ENCODE data around the gene NUDT4B. TPM values are rescaled to one million over a fixed set of nuclear protein-coding genes. Genes with fewer than 3 reads are reported as not detected.
"Not testable (repeated sequence)": the region's sequence is repeated elsewhere in the genome, so short reads cannot be mapped to it uniquely, and the experiment has no call there.

The NUDT4B gene
- total RNA-seq, 2 donors from 2014 or later: 1.3 TPM; not detected in 1

DNA sequence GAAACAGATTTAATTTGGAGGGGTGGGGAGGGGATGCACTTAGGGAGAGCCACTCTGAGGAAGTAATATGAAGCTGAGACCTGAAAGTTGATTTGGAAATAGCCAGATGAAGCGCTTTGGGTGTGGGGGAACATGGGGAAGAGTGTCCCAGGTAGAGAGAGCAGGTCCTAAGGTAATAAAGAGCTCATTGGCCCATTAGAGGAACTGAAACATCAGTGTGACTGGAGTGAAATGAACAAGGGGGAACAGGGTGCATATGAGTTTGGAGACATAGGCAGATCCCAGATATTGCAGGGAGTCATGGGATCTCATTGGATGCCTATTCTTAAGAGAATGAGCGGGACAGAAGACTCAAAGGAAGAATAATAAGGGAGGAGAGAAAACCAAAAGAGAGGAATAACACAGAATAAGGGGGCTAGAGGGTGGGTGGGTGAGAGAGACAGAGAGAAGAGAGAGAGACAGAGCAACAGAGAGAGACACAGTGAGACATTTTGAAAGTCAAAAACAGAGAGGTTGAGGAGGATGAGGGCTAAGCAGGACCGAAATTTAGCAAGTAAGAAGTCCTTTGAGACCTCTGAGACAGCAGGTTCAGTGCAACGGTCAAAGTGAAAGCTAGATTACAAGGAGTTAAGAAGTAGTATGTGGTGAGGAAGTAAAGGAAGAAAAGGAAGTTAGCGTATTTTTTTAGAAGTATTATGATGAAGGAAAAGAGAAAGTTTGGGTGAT, 14.8 kb upstream of the NUDT4B start:
- DNase-seq: not testable (repeated sequence)

DNA sequence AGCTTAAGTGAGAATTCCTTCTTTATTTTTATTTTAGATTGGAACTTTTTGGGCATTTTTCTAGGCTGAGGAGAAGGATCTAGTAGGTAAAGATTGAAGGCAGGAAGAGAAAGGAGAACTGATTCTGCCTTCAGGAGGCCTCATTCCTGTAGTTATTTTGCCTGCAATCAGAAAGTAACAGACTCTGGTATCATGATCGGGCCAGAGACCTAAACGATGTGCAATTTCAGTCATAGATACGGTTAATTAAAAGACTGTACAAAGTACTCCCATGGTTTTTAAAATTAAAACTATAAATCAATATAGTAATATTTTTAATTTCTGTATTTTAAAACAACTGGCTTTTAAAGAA, 14.3 kb upstream of the NUDT4B start:
- ATAC-seq; DNase-seq; intact Hi-C loops (cut with DNase I, micrococcal nuclease): not testable (repeated sequence)

More for the DNA sequence above, 14.8 kb upstream of the NUDT4B start:
- ATAC-seq: peak; percentile 49
- intact Hi-C loops (cut with DNase I, micrococcal nuclease): not testable (repeated sequence)

DNA sequence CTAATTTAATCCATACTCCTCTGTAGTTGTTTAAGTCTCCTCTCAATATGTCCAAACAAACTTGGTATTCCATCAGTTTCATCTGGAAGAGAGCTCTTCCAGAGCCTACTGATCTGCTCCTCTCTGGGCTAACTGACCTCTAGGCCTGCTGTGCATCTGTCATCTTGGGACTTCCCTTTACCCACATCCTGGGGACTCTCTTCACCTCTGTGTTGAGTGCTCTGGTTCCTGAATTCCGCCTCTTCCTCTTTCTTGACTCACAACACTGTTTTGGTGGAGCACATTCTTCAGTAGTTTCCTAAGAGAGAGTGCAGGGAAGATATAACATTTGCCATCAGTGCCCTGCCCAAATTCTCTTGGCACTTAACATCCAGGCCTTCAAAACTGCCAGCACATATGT, 13.0 kb upstream of the NUDT4B start:
- intact Hi-C loops (cut with DNase I, micrococcal nuclease); DNase-seq: not testable (repeated sequence)
- ATAC-seq: peak; percentile 17

DNA sequence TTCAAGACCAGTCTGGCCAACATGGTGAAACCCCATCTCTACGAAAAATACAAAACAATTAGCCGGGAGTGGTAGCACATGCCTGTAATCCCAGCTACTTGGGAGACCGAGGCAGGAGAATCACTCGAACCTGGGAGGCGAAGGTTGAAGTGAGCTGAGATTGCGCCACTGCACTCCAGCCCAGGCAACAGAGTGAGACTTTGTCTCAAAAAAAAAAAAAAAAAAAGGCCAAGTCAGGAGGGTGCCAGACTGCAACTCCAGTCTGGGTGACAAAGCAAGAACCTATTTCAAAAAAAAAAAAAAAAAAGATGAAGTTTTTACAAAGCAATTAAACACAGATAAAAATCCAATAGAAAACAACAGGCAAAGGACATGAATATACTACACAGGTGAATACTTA, 9.9 kb upstream of the NUDT4B start:
- ATAC-seq; DNase-seq; intact Hi-C loops (cut with DNase I, micrococcal nuclease): not testable (repeated sequence)

DNA sequence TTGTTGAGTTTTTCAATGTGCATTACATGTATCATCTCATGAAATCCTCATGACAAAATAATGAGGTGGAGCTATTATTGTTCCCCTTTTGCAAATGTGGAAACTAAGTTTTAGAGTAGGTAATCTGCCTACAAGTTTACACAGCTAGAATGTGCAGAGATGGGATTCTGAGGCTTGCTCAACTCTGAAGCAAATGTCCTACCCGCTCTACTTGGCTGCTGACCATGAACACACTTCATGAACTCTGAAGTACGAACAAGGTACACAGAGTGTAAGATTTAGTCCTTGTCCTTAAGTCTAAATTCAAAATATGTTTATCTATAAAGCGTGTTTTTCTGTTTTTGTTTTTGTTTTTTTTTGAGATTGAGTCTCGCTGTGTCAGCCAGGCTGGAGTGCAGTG, 5.4 kb upstream of the NUDT4B start:
- ATAC-seq; DNase-seq; intact Hi-C loops (cut with DNase I, micrococcal nuclease): not testable (repeated sequence)

DNA sequence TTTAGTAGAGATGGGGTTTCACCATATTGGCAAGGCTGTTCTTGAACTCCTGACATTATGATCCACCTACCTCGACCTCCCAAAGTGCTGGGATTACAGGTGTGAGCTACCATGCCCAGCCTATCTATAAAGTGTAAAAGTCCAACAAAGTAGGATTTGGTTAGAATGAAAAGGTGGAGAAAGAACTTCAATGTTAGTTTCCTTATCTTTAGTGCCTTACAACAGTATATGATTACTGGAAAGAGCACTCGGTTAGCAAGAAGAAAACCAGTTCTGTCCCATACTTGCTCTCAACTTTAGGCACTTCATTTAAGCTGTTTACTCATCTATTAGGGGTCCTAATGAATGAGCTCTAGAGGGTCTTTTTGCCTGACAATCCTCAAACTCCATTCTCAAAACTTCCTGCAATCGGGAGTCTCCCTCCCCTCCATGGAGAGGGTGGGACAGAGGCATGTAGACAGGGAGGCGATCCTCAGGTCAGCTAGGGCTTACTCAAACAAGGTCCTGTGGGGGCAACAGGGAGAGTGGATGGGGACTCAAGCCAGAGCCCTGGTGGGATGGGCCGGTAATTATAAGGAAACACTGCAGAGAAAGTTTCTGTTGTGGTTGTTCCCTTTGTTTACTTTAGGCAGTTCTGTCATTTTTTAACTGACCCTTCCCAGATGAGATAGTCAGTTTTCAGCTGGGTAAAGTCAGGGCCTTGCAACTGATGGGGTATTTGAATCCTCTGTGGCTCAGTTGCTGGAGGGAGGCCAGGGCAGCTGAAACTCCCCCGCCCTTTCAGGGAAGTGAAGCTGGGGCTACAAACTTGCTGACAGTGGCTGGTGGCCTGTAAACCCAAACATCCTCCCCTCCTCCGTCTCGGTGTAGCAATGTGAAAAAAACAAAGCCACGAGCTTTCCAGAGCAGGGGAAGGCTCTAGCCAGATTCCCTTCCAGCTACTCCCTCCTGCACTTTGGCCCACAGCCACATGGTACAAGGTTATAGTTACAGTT, 4.6 kb upstream of the NUDT4B start:
- peak; percentile 70 for ATAC-seq
- intact Hi-C loops (cut with DNase I, micrococcal nuclease); DNase-seq: not testable (repeated sequence)

DNA sequence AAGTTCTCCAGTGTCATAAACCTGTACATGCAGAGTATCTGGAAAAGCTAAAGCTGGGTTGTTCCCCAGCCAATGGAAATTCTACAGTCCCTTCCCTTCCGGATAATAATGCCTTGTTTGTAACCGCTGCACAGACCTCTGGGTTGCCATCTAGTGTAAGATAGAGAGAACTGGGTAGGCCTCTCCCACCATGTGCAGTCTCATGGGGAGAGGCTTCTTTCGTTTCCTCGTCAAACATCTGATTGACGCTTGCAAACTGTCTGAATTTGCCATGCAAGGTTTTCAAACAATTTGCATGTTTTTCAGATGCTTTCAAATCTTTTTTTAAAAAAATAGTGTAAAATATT, 734 bp downstream of the NUDT4B start:
- DNase-seq; intact Hi-C loops (cut with DNase I, micrococcal nuclease): not testable (repeated sequence)
- ATAC-seq: peak; percentile 89

DNA sequence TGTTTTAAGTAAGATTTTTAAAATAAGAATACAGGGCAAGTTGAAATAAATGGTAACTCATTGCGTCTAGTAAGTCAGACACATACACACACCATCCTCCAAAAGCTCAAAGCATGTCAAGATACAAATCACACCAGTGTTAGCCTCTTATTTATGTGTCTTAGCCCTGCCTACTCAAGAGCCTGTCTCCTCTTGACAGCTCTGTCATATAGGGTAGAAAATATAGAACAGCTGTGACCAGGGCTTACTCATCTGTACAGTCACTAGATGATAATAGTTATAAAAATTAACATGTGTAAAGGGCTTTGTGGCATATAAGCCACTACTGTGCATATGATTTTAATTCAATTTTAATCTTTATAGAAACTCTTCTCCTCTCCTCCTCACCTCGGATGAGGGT, 7.7 kb downstream of the NUDT4B start:
- intact Hi-C loops (cut with DNase I, micrococcal nuclease); ATAC-seq: not testable (repeated sequence)

DNA sequence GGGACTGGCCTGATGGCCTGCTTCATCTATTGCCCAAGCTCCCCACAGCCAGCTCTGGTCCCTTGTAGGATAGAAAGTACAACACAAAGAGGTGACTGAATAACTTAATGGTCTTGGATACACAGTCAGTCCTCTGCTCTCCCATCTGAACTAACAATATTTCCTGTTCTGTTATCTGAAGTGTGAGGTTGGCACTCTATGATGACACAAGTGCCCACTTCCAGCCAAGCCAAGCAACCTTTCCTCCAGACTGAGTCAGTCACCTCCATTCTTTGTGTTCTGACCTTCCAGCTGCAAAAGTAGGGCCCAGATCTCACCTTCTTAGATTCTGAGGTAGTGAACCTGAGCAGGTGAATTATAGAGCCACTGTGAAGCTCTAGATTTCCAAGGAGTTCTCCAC, 8.9 kb downstream of the NUDT4B start:
- DNase-seq; ATAC-seq; intact Hi-C loops (cut with DNase I, micrococcal nuclease): not testable (repeated sequence)

More for the DNA sequence above, 7.7 kb downstream of the NUDT4B start:
- not testable (repeated sequence) for DNase-seq

DNA sequence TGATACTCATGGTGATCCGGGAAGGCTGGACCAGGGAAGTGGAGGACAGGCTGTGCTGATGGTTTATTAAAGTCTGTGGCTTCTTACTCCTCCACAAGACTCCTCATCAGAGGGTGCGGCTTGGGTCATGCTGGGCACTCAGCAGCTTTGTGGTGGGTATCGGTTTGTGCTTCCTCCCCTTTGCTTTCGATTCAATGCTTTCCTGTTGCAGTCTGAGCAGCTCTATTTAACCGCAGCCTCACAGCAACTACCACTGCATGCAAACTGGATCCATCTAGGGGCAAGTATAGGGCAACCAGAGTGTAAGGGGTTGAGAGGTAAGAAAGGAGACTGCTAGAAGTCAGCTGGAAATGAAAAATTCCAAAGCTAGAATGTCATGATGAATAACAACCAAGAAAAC, 9.8 kb downstream of the NUDT4B start:
- ATAC-seq: peak; percentile 38
- DNase-seq; intact Hi-C loops (cut with DNase I, micrococcal nuclease): not testable (repeated sequence)

DNA sequence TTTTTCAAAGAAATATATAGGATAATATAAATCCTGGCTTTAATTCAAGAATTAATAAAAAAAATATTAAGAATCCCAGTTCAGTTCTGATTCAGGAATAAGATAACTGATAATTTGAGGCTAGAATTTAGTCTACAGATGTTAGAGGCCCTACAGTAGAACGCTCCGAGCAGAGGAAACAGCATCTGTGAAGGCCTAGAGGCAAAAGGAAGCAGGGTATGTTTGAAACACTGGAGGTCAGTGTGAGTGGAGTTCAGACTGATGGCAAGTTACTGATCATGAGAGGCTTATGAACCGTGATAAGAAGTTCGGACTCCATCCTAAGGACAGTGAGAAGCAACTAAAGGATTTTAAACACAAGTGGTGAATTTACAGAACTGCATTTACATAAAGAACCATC, 10.4 kb downstream of the NUDT4B start:
- intact Hi-C loops (cut with DNase I, micrococcal nuclease); ATAC-seq; DNase-seq: not testable (repeated sequence)

DNA sequence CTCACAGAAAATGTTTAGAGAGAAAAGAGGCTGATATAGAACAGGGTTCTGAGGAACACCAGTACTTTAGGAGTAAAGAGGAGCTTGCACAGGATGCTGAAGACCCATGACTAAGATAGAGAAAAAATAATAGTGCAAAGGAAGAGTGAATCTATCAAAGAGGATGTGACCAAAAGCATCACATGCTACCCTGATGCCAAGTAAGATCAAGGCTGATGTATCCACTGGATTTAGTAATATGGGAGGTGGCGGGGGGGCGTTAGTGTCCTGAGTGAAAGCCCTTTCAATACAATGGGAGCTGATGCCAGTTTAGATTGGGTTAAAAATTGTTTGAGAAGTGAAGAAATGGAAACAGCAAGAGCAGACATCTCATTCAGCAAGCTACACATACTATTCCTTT, 11.2 kb downstream of the NUDT4B start:
- intact Hi-C loops (cut with DNase I, micrococcal nuclease); ATAC-seq; DNase-seq: not testable (repeated sequence)

DNA sequence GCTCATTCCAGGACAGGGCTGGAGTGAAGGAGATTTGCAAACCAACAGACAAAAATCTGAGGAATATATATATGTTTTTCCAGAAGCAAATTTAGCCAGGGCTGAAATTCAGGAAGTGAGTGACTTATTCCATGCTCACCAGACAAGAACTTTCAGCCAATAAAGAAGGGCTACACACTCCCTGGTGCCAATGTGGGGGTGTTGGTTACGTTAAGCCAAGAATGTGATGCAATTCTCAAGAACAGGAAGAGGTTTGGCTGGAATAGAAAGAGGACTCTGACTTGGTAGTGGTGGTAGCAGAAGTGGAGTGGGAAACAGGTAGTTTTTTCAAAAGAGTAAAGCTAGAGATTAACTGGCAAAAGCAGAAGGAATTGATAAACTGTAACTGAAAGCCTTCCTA, 11.6 kb downstream of the NUDT4B start:
- DNase-seq; intact Hi-C loops (cut with DNase I, micrococcal nuclease): not testable (repeated sequence)
- ATAC-seq: peak; percentile 79

DNA sequence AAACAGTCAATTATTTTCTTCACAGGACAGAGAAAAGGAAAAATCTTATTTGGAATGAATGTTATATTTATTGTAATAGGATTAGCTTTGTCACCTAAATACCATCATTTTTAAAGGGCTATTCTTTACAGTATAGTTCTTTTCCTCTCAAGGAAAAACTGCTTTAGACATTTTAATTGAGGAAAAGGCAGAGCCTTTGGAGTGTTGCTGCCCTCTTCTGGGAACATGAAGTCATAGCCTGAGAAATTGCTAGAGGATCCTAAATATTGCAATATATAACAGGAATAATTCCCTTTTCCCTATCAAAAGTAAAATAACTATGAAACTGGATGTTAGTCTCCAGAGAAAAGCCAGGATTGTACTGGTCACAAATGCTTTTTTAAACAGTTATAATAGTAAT, 12.8 kb downstream of the NUDT4B start:
- DNase-seq; intact Hi-C loops (cut with DNase I, micrococcal nuclease): not testable (repeated sequence)
- ATAC-seq: peak; percentile 83

DNA sequence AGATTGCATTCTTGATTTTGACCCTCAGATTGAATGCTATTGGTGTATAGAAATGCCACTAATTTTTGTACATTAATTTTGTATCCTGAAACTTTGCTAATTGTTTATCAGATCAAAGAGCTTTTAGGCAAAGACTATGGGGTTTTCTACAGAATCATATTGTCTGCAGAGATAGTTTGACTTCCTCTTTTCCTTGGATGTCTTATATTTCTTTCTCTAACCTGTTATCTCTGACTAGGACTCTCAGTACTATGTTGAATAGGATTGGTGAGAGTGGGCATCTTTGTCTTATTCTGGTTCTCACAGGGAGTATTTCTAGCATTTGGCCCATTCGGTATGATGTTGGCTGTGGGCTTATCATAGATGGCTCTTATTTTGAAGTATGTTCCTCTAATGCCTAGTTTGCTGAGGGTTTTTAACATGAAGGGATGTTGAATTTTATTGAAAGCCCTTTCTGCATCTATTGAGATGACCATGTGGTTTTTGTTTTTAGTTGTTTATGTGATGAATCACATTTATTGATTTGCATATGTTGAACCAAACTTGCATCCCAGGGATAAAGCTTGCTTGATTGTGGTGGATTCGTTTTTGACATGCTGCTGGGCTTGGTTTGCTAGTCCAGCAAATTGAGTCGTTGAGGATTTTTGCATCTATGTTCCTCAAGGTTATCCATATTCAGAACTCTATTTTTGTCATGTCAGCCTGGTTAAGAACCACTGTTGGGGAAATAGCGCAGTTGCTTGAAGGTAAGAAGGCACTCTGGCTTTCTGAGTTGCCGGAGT, 16.9 kb downstream of the NUDT4B start:
- DNase-seq; intact Hi-C loops (cut with DNase I, micrococcal nuclease); ATAC-seq: not testable (repeated sequence)

DNA sequence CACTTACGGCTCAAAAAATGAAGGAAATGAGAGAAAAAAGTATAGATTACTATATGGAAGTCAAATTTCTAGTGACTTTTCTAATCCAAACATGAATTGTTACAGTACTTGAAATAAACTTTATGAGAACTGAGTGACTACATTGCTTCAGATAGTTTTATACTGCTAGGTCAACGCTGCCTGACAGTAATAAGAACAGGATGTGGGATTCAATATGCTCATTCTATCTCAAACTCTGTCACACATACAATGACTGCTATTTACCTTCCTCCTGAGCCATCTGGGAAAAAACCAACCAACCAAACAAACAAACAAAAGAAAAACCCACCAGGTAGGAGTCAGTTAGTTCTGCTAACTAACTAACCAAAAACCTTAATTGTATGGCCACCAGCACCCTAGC, 20.0 kb downstream of the NUDT4B start:
- ATAC-seq; intact Hi-C loops (cut with DNase I, micrococcal nuclease); DNase-seq: not testable (repeated sequence)

DNA sequence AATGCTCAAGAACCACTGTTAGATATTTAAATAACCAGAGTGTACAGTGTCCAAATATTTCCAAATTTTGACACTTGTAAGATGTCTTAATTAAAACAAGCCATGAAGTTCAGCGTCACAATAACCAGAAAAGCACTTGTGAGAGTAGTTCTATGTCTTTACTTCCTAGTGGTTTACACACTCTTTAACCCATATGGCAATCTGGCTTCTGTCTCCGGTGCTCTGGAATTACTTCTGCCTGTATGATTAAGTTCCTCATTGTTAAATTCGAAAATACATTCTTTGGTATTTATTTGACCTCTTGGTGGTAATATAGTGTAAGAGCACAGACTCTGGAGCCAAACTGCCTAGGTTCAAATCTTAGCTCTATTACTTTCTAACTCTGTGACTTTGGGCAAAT, 20.9 kb downstream of the NUDT4B start:
- ATAC-seq; intact Hi-C loops (cut with DNase I, micrococcal nuclease); DNase-seq: not testable (repeated sequence)

DNA sequence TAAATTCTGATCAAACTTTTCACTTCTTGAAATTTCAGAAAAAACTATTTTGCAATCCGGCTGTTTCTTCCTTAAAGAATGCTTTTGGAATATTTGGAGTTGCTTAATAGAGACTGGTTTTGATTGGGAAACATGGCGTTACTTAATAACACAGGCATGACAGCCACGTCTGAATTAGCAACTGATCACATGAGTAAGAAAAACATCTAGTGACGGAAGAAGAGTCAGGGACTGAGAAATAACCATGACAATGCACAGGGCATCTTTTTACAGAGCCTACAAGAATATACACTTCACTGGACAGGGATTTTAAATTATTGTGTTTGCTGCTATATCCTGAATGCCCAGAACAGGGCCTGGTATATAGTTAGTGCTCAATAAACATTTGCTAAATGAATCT, 25.1 kb downstream of the NUDT4B start:
- DNase-seq; ATAC-seq; intact Hi-C loops (cut with DNase I, micrococcal nuclease): not testable (repeated sequence)

DNA sequence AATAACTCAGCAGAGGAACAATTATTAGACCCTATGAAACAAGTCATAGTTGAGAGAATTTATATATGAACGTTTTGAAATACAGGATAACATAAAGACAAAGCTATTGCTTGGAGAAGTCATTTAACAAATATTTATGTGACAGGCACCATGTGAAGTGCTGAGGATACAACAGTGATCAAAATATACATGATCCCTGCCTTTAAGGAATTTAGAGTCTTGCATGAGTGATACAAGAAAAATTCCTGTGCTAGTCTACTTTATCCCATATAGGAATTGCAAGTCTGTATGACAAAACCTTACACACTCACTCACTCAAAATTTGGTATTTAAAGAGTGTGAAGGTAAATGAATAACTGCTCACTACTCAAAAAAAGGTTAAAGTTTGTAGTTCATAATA, 25.5 kb downstream of the NUDT4B start:
- DNase-seq; intact Hi-C loops (cut with DNase I, micrococcal nuclease); ATAC-seq: not testable (repeated sequence)
